Sigmoid colon (tissue), 7 donors: ENCODE data around the gene VPS29. TPM values are rescaled to one million over a fixed set of nuclear protein-coding genes. Genes with fewer than 3 reads are reported as not detected.
A peak's percentile ranks its signal among the peaks of the same experiment; 100 is the strongest.
"Not testable (repeated sequence)": the region's sequence is repeated elsewhere in the genome, so short reads cannot be mapped to it uniquely, and the experiment has no call there.

Experiments used
- DNase-seq: peaks from one replicate; pipeline ENCODE4 v3.0.0-alpha.2; 2019
- H3K27ac ChIP-seq, 4 donors: fragments of 200-600 bp; sonication (generic); one replicate each; pipeline ENCODE4 v1.5.1; 2016 to 2019; ENCODE audit warnings: mild to moderate bottlenecking in 1 of 4
- H3K27me3 ChIP-seq, 3 donors: fragments of 200-600 bp; sonication (generic); one replicate each; pipeline ENCODE4 v1.5.1; 2019; ENCODE audit warnings: mild to moderate bottlenecking in 1 of 3
- H3K36me3 ChIP-seq, 4 donors: fragments of 200-600 bp; sonication (generic); one replicate each; pipeline ENCODE4 v1.5.1; 2016 to 2019
- H3K4me1 ChIP-seq, 4 donors: fragments of 200-600 bp; sonication (generic); one replicate each; pipeline ENCODE4 v1.5.1; 2017 to 2019
- H3K4me3 ChIP-seq, 4 donors: fragments of 200-600 bp; sonication (generic); one replicate each; pipeline ENCODE4 v1.5.1; 2017 to 2019; ENCODE audit warnings: mild to moderate bottlenecking in 2 of 4, moderate library complexity in 1 of 4
- H3K9me3 ChIP-seq, 4 donors: fragments of 200-600 bp in 3 of 4; sonication (generic) in 3 of 4; one replicate each; pipeline versions ENCODE4 v1.5.1 to v1.6.1; 2013 to 2019
- EP300 ChIP-seq, 4 donors: sonication (generic); formaldehyde crosslinking; IDR thresholded peaks; one replicate each; pipeline ENCODE4 v1.6.1; 2017; ENCODE audit warnings: antibody characterized with exemption in 4 of 4
- POLR2A ChIP-seq, 2 donors: fragments of 450-650 bp; IDR thresholded peaks; one replicate each; pipeline ENCODE4 v1.6.1; 2016; ENCODE audit warnings: antibody characterized with exemption in 2 of 2, mild to moderate bottlenecking in 2 of 2, moderate library complexity in 2 of 2
- POLR2AphosphoS5 ChIP-seq, 4 donors: sonication (generic); formaldehyde crosslinking; IDR thresholded peaks; one replicate each; pipeline ENCODE4 v1.6.1; 2017; ENCODE audit warnings: antibody characterized with exemption in 4 of 4
- WGBS, 2 donors: extraction: QIAGEN DNeasy Blood & Tissue Kit; methylation state at CpG; one replicate each; pipeline ENCODE4 v1.1.7; 2013; 5-methylcytosine and 5-hydroxymethylcytosine counted together
- intact Hi-C: fragments of 100-400 bp; cut with DNase I; formaldehyde crosslinking; loops from one replicate; pipeline ENCODE4 v1.15.1; 2023
- polyA plus RNA-seq, 3 donors: library from polyadenylated mRNA; stranded (reverse); fragments of 200-250 nt; gene quantifications; one replicate each; pipeline ENCODE4 v1.2.3, GENCODE V29; 2013
- total RNA-seq, 4 donors: library from RNA; depleted of rRNA; stranded (reverse); fragments of >200 nt; gene quantifications; one replicate each; pipeline ENCODE4 v1.1.0, GENCODE V29; 2016
- TF ChIP-seq, protein P1 (sequence below), 4 experiments: fragments of 450-650 bp in 3 of 4; fragments of 200-600 bp in 1 of 4; IDR thresholded peaks; one replicate each; pipeline ENCODE4 v1.5.1; 2016 to 2019; ENCODE audit warnings: antibody characterized with exemption in 4 of 4, mild to moderate bottlenecking in 3 of 4, moderate library complexity in 2 of 4
- donor health status: healthy with polysubstance abuse.
- donor health status: Bipolar disorder and iron deficiency.
- donor health status: healthy.

VPS29 gene
- total and polyA plus RNA-seq, 7 donors = 120 to 281 (median 189) TPM

DNA sequence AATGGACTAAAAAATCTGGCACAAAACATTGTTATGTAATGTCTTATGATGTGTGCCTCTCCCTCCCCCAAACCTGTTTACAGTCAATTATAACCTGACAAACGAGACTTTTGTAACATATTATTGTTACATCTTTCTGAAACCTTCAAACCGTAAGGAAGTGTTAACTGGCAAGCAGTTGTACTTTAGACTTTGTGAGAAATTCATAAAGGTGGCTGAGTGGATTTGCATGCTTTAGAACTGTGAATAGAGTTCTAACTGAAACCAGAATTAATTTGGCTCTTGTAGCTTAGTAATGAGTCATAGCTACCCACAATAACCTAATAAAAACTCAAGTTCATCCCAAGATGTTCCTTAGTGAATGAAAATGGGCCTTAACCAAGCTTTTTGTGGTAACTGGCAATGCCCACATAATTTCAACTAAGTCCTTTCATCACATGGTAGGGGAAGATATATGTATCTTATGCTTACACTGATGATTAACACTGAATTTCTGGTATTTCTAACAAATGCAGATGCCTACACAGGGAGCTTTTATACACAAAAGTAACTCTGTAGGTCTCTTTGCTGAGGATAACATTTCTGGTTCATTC, 29.9 kb upstream of the VPS29 start:
- Histone ChIP-seq H3K27ac (peak overlapping the region; percentile 45 to 78 (median 69)), H3K36me3 (peaks cover 0 to 12% (median 3%) of the 10 kb centered on the region in 4 donors)
- WGBS, 2 donors = 9 to 39% methylated on average over 2 of the region's 2 CpGs

DNA sequence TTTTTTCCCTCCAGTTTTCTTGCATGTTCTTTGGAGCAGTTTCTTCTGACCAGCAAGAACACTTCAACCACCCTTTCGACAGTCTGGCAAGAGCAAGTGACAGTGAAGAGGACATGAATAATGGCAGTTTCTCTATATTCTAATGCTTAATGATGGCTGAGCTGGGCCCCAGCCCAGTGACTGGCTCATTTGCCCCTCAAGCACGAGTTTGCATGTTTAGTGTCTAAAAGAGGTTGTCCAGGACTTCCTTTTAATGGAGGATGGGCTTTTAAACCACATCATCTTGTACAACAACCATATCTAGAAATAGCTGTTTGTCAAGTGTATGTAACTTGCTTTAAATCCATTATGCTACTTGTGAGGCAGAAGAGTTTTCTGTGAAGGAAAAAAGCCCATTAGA, 28.6 kb upstream of the VPS29 start:
- H3K4me3 ChIP-seq = no peak overlapping the region
- intact Hi-C loops = no loop called here
- WGBS, 2 donors = 72% methylated on average over 2 of the region's 2 CpGs
- TF ChIP-seq, protein P1, sequence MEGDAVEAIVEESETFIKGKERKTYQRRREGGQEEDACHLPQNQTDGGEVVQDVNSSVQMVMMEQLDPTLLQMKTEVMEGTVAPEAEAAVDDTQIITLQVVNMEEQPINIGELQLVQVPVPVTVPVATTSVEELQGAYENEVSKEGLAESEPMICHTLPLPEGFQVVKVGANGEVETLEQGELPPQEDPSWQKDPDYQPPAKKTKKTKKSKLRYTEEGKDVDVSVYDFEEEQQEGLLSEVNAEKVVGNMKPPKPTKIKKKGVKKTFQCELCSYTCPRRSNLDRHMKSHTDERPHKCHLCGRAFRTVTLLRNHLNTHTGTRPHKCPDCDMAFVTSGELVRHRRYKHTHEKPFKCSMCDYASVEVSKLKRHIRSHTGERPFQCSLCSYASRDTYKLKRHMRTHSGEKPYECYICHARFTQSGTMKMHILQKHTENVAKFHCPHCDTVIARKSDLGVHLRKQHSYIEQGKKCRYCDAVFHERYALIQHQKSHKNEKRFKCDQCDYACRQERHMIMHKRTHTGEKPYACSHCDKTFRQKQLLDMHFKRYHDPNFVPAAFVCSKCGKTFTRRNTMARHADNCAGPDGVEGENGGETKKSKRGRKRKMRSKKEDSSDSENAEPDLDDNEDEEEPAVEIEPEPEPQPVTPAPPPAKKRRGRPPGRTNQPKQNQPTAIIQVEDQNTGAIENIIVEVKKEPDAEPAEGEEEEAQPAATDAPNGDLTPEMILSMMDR (IDR thresholded peaks at IDR 0.05) = no peak
- TF ChIP-seq POLR2A (IDR thresholded peaks at IDR 0.05) (no peak), POLR2AphosphoS5 (IDR thresholded peaks at IDR 0.05) (peak in 2 of 4 donors; percentile 10 to 14)
- no peaks in the 10 kb centered on the region for H3K36me3 ChIP-seq
- DNase-seq = no peak
- no peaks in the 10 kb centered on the region for H3K27me3 ChIP-seq
- H3K27ac ChIP-seq = peak overlapping the region in 2 of 4 donors; percentile 75 to 78
- no peaks in the 10 kb centered on the region for H3K9me3 ChIP-seq
- H3K4me1 ChIP-seq = peaks cover 0 to 54% (median 49%) of the 10 kb centered on the region in 4 donors

More for the DNA sequence above, 29.9 kb upstream of the VPS29 start:
- H3K27me3 ChIP-seq = no peaks in the 10 kb centered on the region
- peak overlapping the region in 1 of 4 donors; percentile 4 for H3K4me3 ChIP-seq
- peaks cover 0 to 65% (median 55%) of the 10 kb centered on the region in 4 donors for H3K4me1 ChIP-seq
- no peaks in the 10 kb centered on the region for H3K9me3 ChIP-seq
- no peak for DNase-seq
- intact Hi-C loops = no loop called here
- no peak for TF ChIP-seq POLR2A (IDR thresholded peaks at IDR 0.05)
- no peak for TF ChIP-seq EP300 (IDR thresholded peaks at IDR 0.05)
- TF ChIP-seq, protein P1 (IDR thresholded peaks at IDR 0.05) = no peak
- TF ChIP-seq POLR2AphosphoS5 (IDR thresholded peaks at IDR 0.05) = no peak

DNA sequence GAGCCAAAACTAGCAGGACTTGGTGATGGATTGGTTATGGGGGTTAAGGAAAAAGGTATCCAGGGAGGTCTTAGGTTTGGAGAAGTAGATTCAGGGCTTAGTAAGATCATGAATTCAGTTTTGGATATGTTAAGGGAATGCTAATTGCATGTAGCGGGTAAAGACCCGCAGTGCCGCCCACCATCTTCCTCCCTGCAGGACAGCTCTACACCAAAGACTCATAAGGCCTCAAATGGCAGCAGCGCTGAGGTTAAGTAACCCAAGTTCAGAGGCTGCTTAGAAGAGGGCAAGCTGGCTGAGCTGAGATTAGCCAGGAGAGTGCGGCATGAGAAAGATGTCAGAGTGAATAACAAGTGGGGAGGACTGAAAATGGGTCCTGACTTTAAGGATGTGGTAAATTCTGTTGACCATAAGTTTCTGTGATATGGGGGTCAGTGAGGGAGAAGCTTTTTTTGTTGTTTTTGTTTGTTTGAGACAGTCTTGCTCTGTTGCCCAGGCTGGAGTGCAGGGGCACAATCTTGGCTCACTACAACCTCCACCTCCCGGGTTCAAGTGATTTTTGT, 26.4 kb upstream of the VPS29 start:
- H3K27me3 ChIP-seq = no peaks in the 10 kb centered on the region
- TF ChIP-seq EP300 (IDR thresholded peaks at IDR 0.05) (no peak), POLR2AphosphoS5 (IDR thresholded peaks at IDR 0.05) (no peak), POLR2A (IDR thresholded peaks at IDR 0.05) (no peak)
- TF ChIP-seq, protein P1 (IDR thresholded peaks at IDR 0.05) = no peak
- no peaks in the 10 kb centered on the region for H3K36me3 ChIP-seq
- H3K9me3 ChIP-seq = no peaks in the 10 kb centered on the region
- H3K4me3 ChIP-seq = no peak overlapping the region
- intact Hi-C loops = no loop called here
- H3K27ac ChIP-seq = no peak overlapping the region
- H3K4me1 ChIP-seq = peaks cover 0 to 32% (median 31%) of the 10 kb centered on the region in 4 donors
- no peak for DNase-seq
- WGBS, 2 donors = 95 to 96% methylated on average over 6 of the region's 6 CpGs

DNA sequence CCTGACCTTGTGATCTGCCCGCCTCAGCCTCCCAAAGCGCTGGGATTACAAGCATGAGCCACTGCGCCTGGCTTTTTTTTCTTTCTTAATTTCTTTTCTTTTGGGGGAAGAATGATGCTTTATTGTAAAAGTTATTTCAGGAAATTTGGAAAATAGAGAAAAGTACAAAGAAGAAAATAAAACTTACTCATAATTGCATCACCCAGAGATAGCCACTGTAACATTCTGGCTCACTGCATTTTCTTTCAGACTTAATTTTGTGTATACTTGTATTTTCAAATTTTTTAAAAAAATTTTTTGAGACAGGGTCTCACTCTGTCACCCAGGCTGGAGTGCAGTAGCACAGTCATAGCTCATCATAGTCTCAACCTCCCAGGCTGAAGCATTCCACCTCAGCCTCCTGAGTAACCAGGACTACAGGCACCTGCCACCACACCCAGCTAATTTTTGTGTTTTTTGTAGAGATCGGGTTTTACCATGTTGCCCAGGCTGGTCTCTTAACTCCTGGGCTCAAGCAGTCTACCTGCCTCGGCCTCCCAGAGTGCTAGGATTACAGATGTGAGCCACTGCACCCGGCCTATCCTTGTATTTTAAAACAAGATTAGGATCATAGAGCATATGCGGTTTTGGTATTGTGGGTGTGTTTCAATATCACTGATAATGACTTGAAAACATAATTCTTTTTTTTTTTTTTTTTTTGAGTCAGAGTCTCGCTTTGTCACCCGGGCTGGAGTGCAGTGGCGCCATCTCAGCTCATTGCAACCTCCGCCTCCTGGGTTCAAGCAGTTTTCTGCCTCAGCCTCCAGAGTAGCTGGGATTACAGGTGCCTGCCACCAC, 19.2 kb upstream of the VPS29 start:
- H3K27me3 ChIP-seq, DNase-seq, H3K4me1 ChIP-seq, H3K4me3 ChIP-seq, intact Hi-C loops, H3K36me3 ChIP-seq, H3K9me3 ChIP-seq, H3K27ac ChIP-seq: not testable (repeated sequence)
- 85 to 91% methylated on average over 11 of the region's 11 CpGs for WGBS, 2 donors

DNA sequence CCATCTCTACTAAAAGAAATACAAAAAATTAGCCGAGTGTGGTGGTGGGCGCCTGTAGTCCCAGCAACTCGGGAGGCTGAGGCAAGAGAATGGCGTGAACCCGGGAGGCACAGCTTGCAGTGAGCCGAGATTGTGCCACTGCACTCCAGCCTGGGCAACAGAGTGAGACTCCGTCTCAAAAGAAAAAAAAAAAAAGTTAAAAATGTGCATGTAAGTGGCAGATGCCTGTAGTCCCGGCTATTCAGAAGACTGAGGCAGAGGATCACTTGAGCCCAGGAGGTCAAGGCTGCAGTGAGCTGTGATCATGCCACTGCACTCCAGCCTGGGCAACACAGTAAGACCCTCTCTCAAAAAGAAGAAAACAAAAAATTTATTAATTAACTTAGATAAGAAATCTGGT, 16.1 kb upstream of the VPS29 start:
- DNase-seq, H3K36me3 ChIP-seq, H3K27ac ChIP-seq, H3K4me1 ChIP-seq, H3K9me3 ChIP-seq, H3K27me3 ChIP-seq, H3K4me3 ChIP-seq, intact Hi-C loops: not testable (repeated sequence)
- WGBS, 2 donors = 96 to 97% methylated on average over 8 of the region's 8 CpGs
